Kidney glomerular epithelial cell (primary cell): Measurements from ENCODE around the gene ZBED4.

Experiments used
- DNase-seq: peaks from one replicate; lab custom pipeline; 2025; lab: John Stamatoyannopoulos, UW

ZBED4 gene

GRCh38 chr22:49903322-49904039 lies 49.8 kb downstream of the ZBED4 start:
- no peak for DNase-seq

GRCh38 chr22:49904040-49904369 lies 50.4 kb downstream of the ZBED4 start:
- no peak for DNase-seq

- no peak for DNase-seq
Observed at GRCh38 chr22:49905465-49905864, 51.8 kb downstream of the ZBED4 start.

- no peak for DNase-seq
Observed at GRCh38 chr22:49906071-49906798, 52.6 kb downstream of the ZBED4 start.

GRCh38 chr22:49906799-49907290 lies 53.2 kb downstream of the ZBED4 start:
- no peak for DNase-seq

- DNase-seq = no peak
Observed at GRCh38 chr22:49907807-49908206, 54.2 kb downstream of the ZBED4 start.

- DNase-seq = no peak
Observed at GRCh38 chr22:49909476-49910205, 56.0 kb downstream of the ZBED4 start.

GRCh38 chr22:49910229-49911155 lies 56.8 kb downstream of the ZBED4 start:
- no peak for DNase-seq

- DNase-seq = no peak
Observed at GRCh38 chr22:49911881-49912625, 58.4 kb downstream of the ZBED4 start.

GRCh38 chr22:49913026-49913425 lies 59.4 kb downstream of the ZBED4 start:
- DNase-seq = no peak

- DNase-seq = no peak
Observed at GRCh38 chr22:49913446-49913845, 59.8 kb downstream of the ZBED4 start.

GRCh38 chr22:49914256-49914655 lies 60.6 kb downstream of the ZBED4 start:
- DNase-seq = no peak

GRCh38 chr22:49915610-49916009 lies 62.0 kb downstream of the ZBED4 start:
- no peak for DNase-seq

GRCh38 chr22:49916831-49917230 lies 63.2 kb downstream of the ZBED4 start:
- DNase-seq = no peak

GRCh38 chr22:49917974-49918910 lies 64.6 kb downstream of the ZBED4 start, which contains the start of the genes ALG12 and CRELD2:
Gene ALG12 (minus strand): TSS chr22:49918438. CDS start chr22:49913765, 4,673 bp downstream.
Gene CRELD2 (plus strand): TSS chr22:49918634. CDS start chr22:49918770, 136 bp downstream.
- DNase-seq = peak; percentile 95

GRCh38 chr22:49918911-49919881 lies 65.6 kb downstream of the ZBED4 start:
- DNase-seq = no peak

GRCh38 chr22:49920859-49921258 lies 67.2 kb downstream of the ZBED4 start:
- no peak for DNase-seq

- no peak for DNase-seq
Observed at GRCh38 chr22:49921508-49922278, 68.0 kb downstream of the ZBED4 start.
